K562 treated with DMSO at 1 percent for 12 hours (cell line): Measurements from ENCODE around the gene TOPBP1. TPM values are rescaled to one million over a fixed set of nuclear protein-coding genes. Genes with fewer than 3 reads are reported as not detected.

Experiments
- total RNA-seq: library from RNA; unstranded; fragments of 300-600 nt; gene quantifications from 2 replicates; pipeline ENCODE4 v1.2.3, GENCODE V29; 2022; ENCODE audit not compliant: insufficient read depth

The TOPBP1 gene
- 11.2 and 27.7 TPM in 2 replicates for total RNA-seq

GRCh38 chr3:133661454-133662277 is at the start of gene TOPBP1:
TOPBP1 (minus strand) TSS chr3:133661941; CDS start chr3:133661127, 814 bp downstream.

GRCh38 chr3:133573629-133574194 is 88.0 kb downstream of the TOPBP1 start, which contains the start of gene CDV3:
CDV3 (plus strand) TSS chr3:133573686; CDS start chr3:133574045, 359 bp downstream.

Other genes starting within 250 kb of the TOPBP1 start
- 26.3 and 58.9 TPM in 2 replicates for gene CDV3, start 88.3 kb downstream of the TOPBP1 start, total RNA-seq
- 4.7 and 7.8 TPM in 2 replicates for gene TF, start 84.5 kb upstream of the TOPBP1 start, total RNA-seq
- gene SRPRB, start 143.9 kb upstream of the TOPBP1 start, total RNA-seq: 14.2 and 16.1 TPM in 2 replicates
- 4.0 and 14.5 TPM in 2 replicates for gene RAB6B, start 233.9 kb upstream of the TOPBP1 start, total RNA-seq